Stomach (tissue), 4 donors: ENCODE data around the gene ZNF684.

Source experiments
- POLR2A ChIP-seq, 4 donors: fragments of 450-650 bp; IDR thresholded peaks; one replicate each; pipeline ENCODE4 v1.6.1; 2016; ENCODE audit warnings: antibody characterized with exemption in 4 of 4, control low read depth in 2 of 4, mild to moderate bottlenecking in 1 of 4, moderate library complexity in 1 of 4
- TF ChIP-seq, protein P1 (sequence below), 7 experiments: fragments of 450-650 bp in 4 of 7; fragments of 200-600 bp in 3 of 7; sonication (generic) in 3 of 7; IDR thresholded peaks; one replicate each; pipeline ENCODE4 v1.5.1; 2016 to 2019; ENCODE audit warnings: antibody characterized with exemption in 7 of 7, control low read depth in 2 of 7, mild to moderate bottlenecking in 1 of 7

DNA sequence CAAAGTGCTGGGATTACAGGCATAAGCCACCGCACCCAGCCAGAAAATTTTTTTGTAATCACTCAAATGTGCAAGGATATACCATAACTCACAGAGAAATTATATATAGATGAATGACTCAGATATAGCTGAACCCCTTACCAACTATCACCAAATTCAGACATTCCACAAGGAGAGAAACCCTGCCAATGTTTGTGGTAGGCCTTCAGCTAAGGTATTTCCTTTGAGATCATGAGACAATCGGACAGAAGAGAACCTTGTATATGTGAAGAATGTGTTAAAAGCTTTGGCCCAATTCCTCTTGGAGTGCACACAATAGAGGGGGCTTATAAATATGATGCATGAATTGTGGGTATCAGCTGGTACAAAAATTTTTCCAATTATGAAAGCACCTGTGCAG lies 50.7 kb downstream of the ZNF684 start:
- TF ChIP-seq, protein P1, sequence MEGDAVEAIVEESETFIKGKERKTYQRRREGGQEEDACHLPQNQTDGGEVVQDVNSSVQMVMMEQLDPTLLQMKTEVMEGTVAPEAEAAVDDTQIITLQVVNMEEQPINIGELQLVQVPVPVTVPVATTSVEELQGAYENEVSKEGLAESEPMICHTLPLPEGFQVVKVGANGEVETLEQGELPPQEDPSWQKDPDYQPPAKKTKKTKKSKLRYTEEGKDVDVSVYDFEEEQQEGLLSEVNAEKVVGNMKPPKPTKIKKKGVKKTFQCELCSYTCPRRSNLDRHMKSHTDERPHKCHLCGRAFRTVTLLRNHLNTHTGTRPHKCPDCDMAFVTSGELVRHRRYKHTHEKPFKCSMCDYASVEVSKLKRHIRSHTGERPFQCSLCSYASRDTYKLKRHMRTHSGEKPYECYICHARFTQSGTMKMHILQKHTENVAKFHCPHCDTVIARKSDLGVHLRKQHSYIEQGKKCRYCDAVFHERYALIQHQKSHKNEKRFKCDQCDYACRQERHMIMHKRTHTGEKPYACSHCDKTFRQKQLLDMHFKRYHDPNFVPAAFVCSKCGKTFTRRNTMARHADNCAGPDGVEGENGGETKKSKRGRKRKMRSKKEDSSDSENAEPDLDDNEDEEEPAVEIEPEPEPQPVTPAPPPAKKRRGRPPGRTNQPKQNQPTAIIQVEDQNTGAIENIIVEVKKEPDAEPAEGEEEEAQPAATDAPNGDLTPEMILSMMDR (IDR thresholded peaks at IDR 0.05), result no peak
- TF ChIP-seq POLR2A (IDR thresholded peaks at IDR 0.05), result no peak
